Measurements from ENCODE around the gene UQCR11.

UQCR11 gene

GRCh38 chr19:1613808-1614570 lies 8.7 kb upstream of the UQCR11 start:
- DNase-seq = no peak

- no peak for DNase-seq
These were observed 7.9 kb upstream of the UQCR11 start for GRCh38 chr19:1613146-1613545.

- DNase-seq = no peak
These were observed 7.1 kb upstream of the UQCR11 start for GRCh38 chr19:1612114-1613086.

- no peak for DNase-seq
These were observed 6.1 kb upstream of the UQCR11 start for GRCh38 chr19:1611353-1611752.

GRCh38 chr19:1610579-1610978 lies 5.3 kb upstream of the UQCR11 start:
- no peak for DNase-seq

- DNase-seq = no peak
These were observed 4.6 kb upstream of the UQCR11 start for GRCh38 chr19:1609680-1610474.

- no peak for DNase-seq
These were observed 3.8 kb upstream of the UQCR11 start for GRCh38 chr19:1609103-1609396.

GRCh38 chr19:1608359-1609102 lies 3.3 kb upstream of the UQCR11 start:
- DNase-seq = no peak

- DNase-seq = no peak
These were observed 933 bp upstream of the UQCR11 start for GRCh38 chr19:1606138-1606651.

GRCh38 chr19:1602091-1602707 lies 3.1 kb downstream of the UQCR11 start:
- no peak for DNase-seq

- DNase-seq = peak in 1 of 2 donors; percentile 61
These were observed 3.6 kb downstream of the UQCR11 start for GRCh38 chr19:1601613-1602064.

- DNase-seq = no peak
These were observed 5.8 kb downstream of the UQCR11 start for GRCh38 chr19:1599460-1599846.

- DNase-seq = no peak
These were observed 6.3 kb downstream of the UQCR11 start for GRCh38 chr19:1598777-1599459.

GRCh38 chr19:1593501-1593772 lies 11.8 kb downstream of the UQCR11 start:
- no peak for DNase-seq

- peak; percentile 90 to 96 for DNase-seq
These were observed 12.3 kb downstream of the UQCR11 start, which contains the start of gene MBD3 for GRCh38 chr19:1592755-1593500. Gene MBD3 (minus strand): TSS chr19:1592865. CDS start chr19:1592631, 234 bp downstream.

- peak; percentile 80 to 84 for DNase-seq
These were observed 13.1 kb downstream of the UQCR11 start for GRCh38 chr19:1592024-1592754.

GRCh38 chr19:1591421-1592023 lies 13.7 kb downstream of the UQCR11 start:
- DNase-seq = no peak

GRCh38 chr19:1590641-1591397 lies 14.4 kb downstream of the UQCR11 start:
- no peak for DNase-seq

GRCh38 chr19:1587872-1588271 lies 17.4 kb downstream of the UQCR11 start:
- no peak for DNase-seq
